Measurements from ENCODE around the gene KLHDC4. TPM values are rescaled to one million over a fixed set of nuclear protein-coding genes. Genes with fewer than 3 reads are reported as not detected.

KLHDC4 gene
- total and polyA plus RNA-seq, 9 of the 15 experiments (the other 6 are each of a cell fraction or from before 2014, with no cell fraction given), result 1.3 to 68.1 (median 32.8) TPM

- TF ChIP-seq TCF7 (IDR thresholded peaks at IDR 0.05; ENCODE audit: borderline replicate concordance) (no peak), ZNF408 (CRISPR knock-in tag; IDR thresholded peaks at IDR 0.05; ENCODE audit: low read depth) (no peak), PHF20 (IDR thresholded peaks at IDR 0.05; ENCODE audit: partially characterized antibody) (no peak), EGR1 (conservative IDR thresholded peaks at IDR 0.05) (no peak), ZSCAN29 (IDR thresholded peaks at IDR 0.05) (no peak), HMG20B (CRISPR knock-in tag; IDR thresholded peaks at IDR 0.05) (no peak), SMC3 (conservative IDR thresholded peaks at IDR 0.05; ENCODE audit: insufficient read depth, low read depth, low read length) (0 out of 2 replicates have a peak, but pooled peaks have one; percentile 3), GMEB1 (CRISPR knock-in tag; IDR thresholded peaks at IDR 0.05) (peak; percentile 68), NCOA1 (IDR thresholded peaks at IDR 0.05; ENCODE audit: low read depth) (peak; percentile 57; the same call in 1 of the 2 replicates), DMBX1 (CRISPR knock-in tag; IDR thresholded peaks at IDR 0.05; ENCODE audit: borderline replicate concordance) (peak; percentile 54; the same call in 1 of the 2 replicates), RB1 (IDR thresholded peaks at IDR 0.05; ENCODE audit: low read depth) (no peak), ZNF77 (CRISPR knock-in tag; IDR thresholded peaks at IDR 0.05) (no peak), POLR2H (tag; IDR thresholded peaks at IDR 0.05; ENCODE audit: low read depth) (no peak), TAF15 (IDR thresholded peaks at IDR 0.05; ENCODE audit: low read depth, low read length) (no peak), ZNF324 (CRISPR knock-in tag; IDR thresholded peaks at IDR 0.05) (no peak), STAT5A (IDR thresholded peaks at IDR 0.05; ENCODE audit: borderline replicate concordance, low read length) (peak; percentile 76), KLF16 (IDR thresholded peaks at IDR 0.05) (peak; percentile 75), DNMT1 (IDR thresholded peaks at IDR 0.05) (no peak), RNF2 (IDR thresholded peaks at IDR 0.05) (peak; percentile 86; the same call in 1 of the 2 replicates), HNRNPH1 (optimal IDR thresholded peaks at IDR 0.05; ENCODE audit: low read depth, low read length) (no peak), PTRF (tag; IDR thresholded peaks at IDR 0.05) (no peak), GABPA (tag; conservative IDR thresholded peaks at IDR 0.05; ENCODE audit: low read depth) (peak; percentile 60), TBL1XR1 (IDR thresholded peaks at IDR 0.05; ENCODE audit: low read length in 2 of 2) (peak; percentile 68 to 76; a peak in 3 of 4 replicates), ILF3 (IDR thresholded peaks at IDR 0.05; ENCODE audit: borderline replicate concordance) (no peak), DIDO1 (tag; IDR thresholded peaks at IDR 0.05; ENCODE audit: low read depth) (no peak)
- TF ChIP-seq, protein P1, sequence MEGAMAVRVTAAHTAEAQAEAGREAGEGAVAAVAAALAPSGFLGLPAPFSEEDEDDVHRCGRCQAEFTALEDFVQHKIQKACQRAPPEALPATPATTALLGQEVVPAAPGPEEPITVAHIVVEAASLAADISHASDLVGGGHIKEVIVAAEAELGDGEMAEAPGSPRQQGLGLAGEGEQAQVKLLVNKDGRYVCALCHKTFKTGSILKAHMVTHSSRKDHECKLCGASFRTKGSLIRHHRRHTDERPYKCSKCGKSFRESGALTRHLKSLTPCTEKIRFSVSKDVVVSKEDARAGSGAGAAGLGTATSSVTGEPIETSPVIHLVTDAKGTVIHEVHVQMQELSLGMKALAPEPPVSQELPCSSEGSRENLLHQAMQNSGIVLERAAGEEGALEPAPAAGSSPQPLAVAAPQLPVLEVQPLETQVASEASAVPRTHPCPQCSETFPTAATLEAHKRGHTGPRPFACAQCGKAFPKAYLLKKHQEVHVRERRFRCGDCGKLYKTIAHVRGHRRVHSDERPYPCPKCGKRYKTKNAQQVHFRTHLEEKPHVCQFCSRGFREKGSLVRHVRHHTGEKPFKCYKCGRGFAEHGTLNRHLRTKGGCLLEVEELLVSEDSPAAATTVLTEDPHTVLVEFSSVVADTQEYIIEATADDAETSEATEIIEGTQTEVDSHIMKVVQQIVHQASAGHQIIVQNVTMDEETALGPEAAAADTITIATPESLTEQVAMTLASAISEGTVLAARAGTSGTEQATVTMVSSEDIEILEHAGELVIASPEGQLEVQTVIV (CRISPR knock-in tag; IDR thresholded peaks at IDR 0.05; ENCODE audit: borderline replicate concordance), result no peak
- TF ChIP-seq, protein P2, sequence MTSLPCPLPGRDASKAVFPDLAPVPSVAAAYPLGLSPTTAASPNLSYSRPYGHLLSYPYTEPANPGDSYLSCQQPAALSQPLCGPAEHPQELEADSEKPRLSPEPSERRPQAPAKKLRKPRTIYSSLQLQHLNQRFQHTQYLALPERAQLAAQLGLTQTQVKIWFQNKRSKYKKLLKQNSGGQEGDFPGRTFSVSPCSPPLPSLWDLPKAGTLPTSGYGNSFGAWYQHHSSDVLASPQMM (CRISPR knock-in tag; IDR thresholded peaks at IDR 0.05), result no peak
Measured at GRCh38 chr16:87721622-87722585, 43.9 kb downstream of the KLHDC4 start (continued).
